Stimulated activated naive CD8-positive, alpha-beta T cell treated with anti-CD3 and anti-CD28 coated beads, Interleukin-15, Interleukin-2, amounts not matched to agents 100 U/mL and 50 U/mL, for 24 hours (primary cell): Measurements from ENCODE around the gene ACACB.

Experiments
- ATAC-seq: fragments of 150-1000 bp; cut with Tn5 transposase; one replicate; pipeline ENCODE4 v1.10.0; 2021
- DNase-seq: peaks from one replicate; pipeline ENCODE4 v3.0.0; 2021

ACACB gene

GRCh38 chr12:109214131-109214530, 97.7 kb downstream of the ACACB start:
- DNase-seq (no peak), ATAC-seq (no peak)

GRCh38 chr12:109218996-109219395, 102.6 kb downstream of the ACACB start:
- ATAC-seq, result no peak

GRCh38 chr12:109219938-109220337, 103.6 kb downstream of the ACACB start:
- ATAC-seq (no peak), DNase-seq (no peak)

More at GRCh38 chr12:109218996-109219395, 102.6 kb downstream of the ACACB start:
- no peak for DNase-seq

GRCh38 chr12:109221277-109221931, 105.0 kb downstream of the ACACB start:
- DNase-seq (no peak), ATAC-seq (no peak)

GRCh38 chr12:109222062-109222461, 105.7 kb downstream of the ACACB start:
- ATAC-seq, result no peak
- DNase-seq, result no peak

- ATAC-seq, result peak; percentile 28
- no peak for DNase-seq
Observed at GRCh38 chr12:109222496-109222895, 106.1 kb downstream of the ACACB start.

GRCh38 chr12:109223211-109223610, 106.8 kb downstream of the ACACB start:
- no peak for ATAC-seq

GRCh38 chr12:109223868-109224267, 107.5 kb downstream of the ACACB start:
- ATAC-seq (no peak), DNase-seq (no peak)

More at GRCh38 chr12:109223211-109223610, 106.8 kb downstream of the ACACB start:
- DNase-seq, result no peak

GRCh38 chr12:109228664-109229063, 112.3 kb downstream of the ACACB start:
- ATAC-seq (no peak), DNase-seq (no peak)

- DNase-seq, result no peak
Observed at GRCh38 chr12:109230193-109230592, 113.8 kb downstream of the ACACB start.

GRCh38 chr12:109232731-109233130, 116.3 kb downstream of the ACACB start:
- ATAC-seq (no peak), DNase-seq (no peak)

More at GRCh38 chr12:109230193-109230592, 113.8 kb downstream of the ACACB start:
- no peak for ATAC-seq

GRCh38 chr12:109234012-109234411, 117.6 kb downstream of the ACACB start:
- ATAC-seq (no peak), DNase-seq (no peak)

- DNase-seq, result no peak
- no peak for ATAC-seq
Observed at GRCh38 chr12:109236257-109236656, 119.9 kb downstream of the ACACB start.

- ATAC-seq, result peak; percentile 19
- DNase-seq, result no peak
Observed at GRCh38 chr12:109239179-109239578, 122.8 kb downstream of the ACACB start.

- DNase-seq (no peak), ATAC-seq (no peak)
Observed at GRCh38 chr12:109239691-109240090, 123.3 kb downstream of the ACACB start.

- ATAC-seq, result no peak
- DNase-seq, result no peak
Observed at GRCh38 chr12:109240365-109240764, 124.0 kb downstream of the ACACB start.

GRCh38 chr12:109241936-109242335, 125.5 kb downstream of the ACACB start:
- no peak for ATAC-seq

GRCh38 chr12:109244073-109244472, 127.7 kb downstream of the ACACB start:
- ATAC-seq (no peak), DNase-seq (no peak)

More at GRCh38 chr12:109241936-109242335, 125.5 kb downstream of the ACACB start:
- no peak for DNase-seq

GRCh38 chr12:109246221-109246620, 129.8 kb downstream of the ACACB start:
- DNase-seq (no peak), ATAC-seq (no peak)

GRCh38 chr12:109247831-109248654, 131.7 kb downstream of the ACACB start:
- DNase-seq (no peak), ATAC-seq (no peak)

GRCh38 chr12:109250523-109250922, 134.1 kb downstream of the ACACB start:
- ATAC-seq (no peak), DNase-seq (no peak)

GRCh38 chr12:109252799-109253198, 136.4 kb downstream of the ACACB start:
- no peak for ATAC-seq
- no peak for DNase-seq

GRCh38 chr12:109253913-109254544, 137.6 kb downstream of the ACACB start:
- ATAC-seq (no peak), DNase-seq (no peak)
